A549 (cell line): ENCODE results near the gene CTNND2. TPM values are rescaled to one million over a fixed set of nuclear protein-coding genes. Genes with fewer than 3 reads are reported as not detected.

Experiments used
- ATAC-seq, 2 experiments: fragments of 200-7000 bp in 1 of 2; fragments of >200 bp in 1 of 2; cut with Nextera tagmentation in 1 of 2; cut with Tn5 transposase in 1 of 2; 3 replicates each; pipeline versions ENCODE4 v1.8.0 to v1.9.1; 2018 to 2020; ENCODE audit warnings: mild to moderate bottlenecking in 1 of 2, moderate library complexity in 1 of 2
- CTCF ChIA-PET: fragments of 300-600 bp; sonication (Branson Sonifier 250); formaldehyde crosslinking; extraction: SDS; loops from one replicate; lab custom pipeline; 2021; ENCODE audit warnings: antibody characterized with exemption, inconsistent platforms; lab: Yijun Ruan, JAX
- POLR2A ChIA-PET: fragments of 350-600 bp; formaldehyde crosslinking; extraction: SDS; loops from one replicate; lab custom pipeline; 2021; ENCODE audit warnings: antibody characterized with exemption, inconsistent platforms; lab: Yijun Ruan, JAX
- DNase-seq, 2 experiments: peaks; one replicate each; pipeline versions ENCODE4 v3.0.0 to v3.0.0-alpha.2; 2011 to 2016; ENCODE audit warnings: low read depth in 1 of 2, low spot score in 1 of 2
- FAIRE-seq: peaks from 2 replicates; lab custom pipeline; 2011; peaks lifted over from hg19 to GRCh38; lab: Jason Lieb, UNC
- H3K27ac ChIP-seq, 2 experiments: fragments of >200 bp; sonication (Bioruptor Twin); formaldehyde crosslinking; 3 replicates each; pipeline ENCODE4 v1.5.1; 2016 to 2017
- H3K4me1 ChIP-seq: fragments of >200 bp; sonication (Bioruptor Twin); formaldehyde crosslinking; 3 replicates; pipeline ENCODE4 v1.6.1; 2016
- H3K4me2 ChIP-seq: fragments of >200 bp; sonication (Bioruptor Twin); formaldehyde crosslinking; 3 replicates; pipeline ENCODE4 v1.6.1; 2016
- H3K4me3 ChIP-seq: fragments of >200 bp; sonication (Bioruptor Twin); formaldehyde crosslinking; 3 replicates; pipeline ENCODE4 v1.5.1; 2016
- H3K9me3 ChIP-seq: fragments of >200 bp; sonication (Bioruptor Twin); formaldehyde crosslinking; 3 replicates; pipeline ENCODE4 v1.6.1; 2016
- CEBPB ChIP-seq, 2 experiments: fragments of >200 bp in 1 of 2; sonication (Bioruptor Twin) in 1 of 2; formaldehyde crosslinking in 1 of 2; IDR thresholded peaks; 2 replicates each; pipeline ENCODE4 v1.6.1; 2012 to 2016
- CHD2 ChIP-seq: fragments of 150-350 bp; IDR thresholded peaks from 2 replicates; pipeline ENCODE4 v1.6.1; 2014; ENCODE audit warnings: low read length; ENCODE audit not compliant: partially characterized antibody
- CHD4 ChIP-seq: fragments of 200-600 bp; sonication (generic); IDR thresholded peaks from 2 replicates; pipeline ENCODE4 v1.6.1; 2016; ENCODE audit warnings: antibody characterized with exemption, mild to moderate bottlenecking, borderline replicate concordance
- E2F6 ChIP-seq: IDR thresholded peaks from 2 replicates; pipeline ENCODE4 v1.6.1; 2012; ENCODE audit warnings: low read depth, borderline replicate concordance
- EHF ChIP-seq: fragments of 250-450 bp; sonication (Bioruptor Pico); IDR thresholded peaks from 2 replicates; pipeline ENCODE4 v1.5.0; 2020; ENCODE audit warnings: mild to moderate bottlenecking
- EHMT2 ChIP-seq: fragments of 200-600 bp; sonication (generic); IDR thresholded peaks from 2 replicates; pipeline ENCODE4 v1.6.1; 2016; ENCODE audit warnings: antibody characterized with exemption, low read depth, mild to moderate bottlenecking, moderate library complexity
- ELK1 ChIP-seq: fragments of 150-350 bp; IDR thresholded peaks from 2 replicates; pipeline ENCODE4 v1.6.1; 2014; ENCODE audit warnings: low read depth, mild to moderate bottlenecking, low read length
- EP300 ChIP-seq, 2 experiments: fragments of >200 bp; sonication (Bioruptor Twin); formaldehyde crosslinking; IDR thresholded peaks; 2 replicates in 1 of 2; 3 replicates in 1 of 2; pipeline ENCODE4 v1.6.1; 2016 to 2017
- ESRRA ChIP-seq: fragments of 150-350 bp; IDR thresholded peaks from 2 replicates; pipeline ENCODE4 v1.6.1; 2014; ENCODE audit warnings: mild to moderate bottlenecking, low read length, borderline replicate concordance
- FOSB ChIP-seq: fragments of 250-450 bp; sonication (Bioruptor Pico); IDR thresholded peaks from 2 replicates; pipeline ENCODE4 v1.5.0; 2020; ENCODE audit warnings: mild to moderate bottlenecking, moderate library complexity
- FOSL2 ChIP-seq, 2 experiments: fragments of 450-650 bp in 1 of 2; fragments of >200 bp in 1 of 2; sonication (Bioruptor Twin) in 1 of 2; formaldehyde crosslinking; IDR thresholded peaks; 2 replicates each; pipeline versions ENCODE4 v1.5.0 to v1.6.1; 2016 to 2020; ENCODE audit warnings: mild to moderate bottlenecking in 1 of 2, moderate library complexity in 1 of 2
- FOXS1 ChIP-seq: fragments of 250-450 bp; sonication (Bioruptor Pico); IDR thresholded peaks from 2 replicates; pipeline ENCODE4 v1.5.0; 2020; ENCODE audit warnings: mild to moderate bottlenecking, moderate library complexity
- GATA3 ChIP-seq: IDR thresholded peaks from 2 replicates; pipeline ENCODE4 v1.6.1; 2012; ENCODE audit warnings: borderline replicate concordance
- HMGXB4 ChIP-seq: fragments of 250-450 bp; sonication (Bioruptor Pico); IDR thresholded peaks from 2 replicates; pipeline ENCODE4 v1.5.0; 2021; ENCODE audit warnings: mild to moderate bottlenecking, moderate library complexity, borderline replicate concordance
- KDM5A ChIP-seq: fragments of 200-600 bp; sonication (generic); IDR thresholded peaks from 2 replicates; pipeline ENCODE4 v1.6.1; 2016; ENCODE audit warnings: antibody characterized with exemption, mild to moderate bottlenecking
- MYC ChIP-seq: IDR thresholded peaks from 2 replicates; pipeline ENCODE4 v1.6.1; 2012; ENCODE audit warnings: mild to moderate bottlenecking, inconsistent platforms, low read length, improper control_type of control experiment, borderline replicate concordance
- NR3C1 ChIP-seq: fragments of >200 bp; sonication (Bioruptor Twin); formaldehyde crosslinking; IDR thresholded peaks from 3 replicates; pipeline ENCODE4 v1.6.1; 2017
- PBX3 ChIP-seq: IDR thresholded peaks from 2 replicates; pipeline ENCODE4 v1.6.1; 2012
- RCOR1 ChIP-seq: fragments of 150-350 bp; IDR thresholded peaks from 2 replicates; pipeline ENCODE4 v1.6.1; 2014; ENCODE audit warnings: antibody characterized with exemption, low read length, low read depth
- SMC3 ChIP-seq: fragments of >200 bp; sonication (Bioruptor Twin); formaldehyde crosslinking; IDR thresholded peaks from 3 replicates; pipeline ENCODE4 v1.6.1; 2018; ENCODE audit warnings: inconsistent platforms
- ZC3H11A ChIP-seq: fragments of 450-650 bp; IDR thresholded peaks from 2 replicates; pipeline ENCODE4 v1.6.1; 2014; ENCODE audit warnings: antibody characterized with exemption, mild to moderate bottlenecking
- ZFP36 ChIP-seq: fragments of 450-650 bp; IDR thresholded peaks from 2 replicates; pipeline ENCODE4 v1.6.1; 2014; ENCODE audit warnings: borderline replicate concordance; ENCODE audit not compliant: partially characterized antibody
- ZSCAN20 ChIP-seq: fragments of 250-450 bp; sonication (Bioruptor Pico); IDR thresholded peaks from 2 replicates; pipeline ENCODE4 v1.8.0; 2022; ENCODE audit warnings: mild to moderate bottlenecking, moderate library complexity
- WGBS: methylation state at CpG from one replicate; pipeline ENCODE4 v1.1.6; 2017; ENCODE audit errors: missing lambda C conversion rate; 5-methylcytosine and 5-hydroxymethylcytosine counted together
- polyA plus RNA-seq, 4 experiments: library from polyadenylated mRNA; depleted of rRNA in 3 of 4; stranded (reverse); fragments of >200 nt; fragmentation: RNase III in 1 of 4; extraction: RNeasy Plus Mini Kit Qiagen cat#74134 plus additional on column Dnase treatment in 1 of 4; gene quantifications; 2 replicates in 3 of 4; 3 replicates in 1 of 4; pipeline ENCODE4 v1.2.3, GENCODE V29; 2011 to 2017

Gene CTNND2
- polyA plus RNA-seq, 2 of the 4 experiments (the other 2 are of a cell fraction) = not detected

GRCh38 chr5:11012295-11012694 lies 892.0 kb downstream of the CTNND2 start:
- CTCF ChIA-PET = interaction anchor here (1.1 kb wide), 1 partner anchor 12 kb away, joined by 4 read pairs; no protein-coding TSS in a partner anchor
- no peak for FAIRE-seq

DNA sequence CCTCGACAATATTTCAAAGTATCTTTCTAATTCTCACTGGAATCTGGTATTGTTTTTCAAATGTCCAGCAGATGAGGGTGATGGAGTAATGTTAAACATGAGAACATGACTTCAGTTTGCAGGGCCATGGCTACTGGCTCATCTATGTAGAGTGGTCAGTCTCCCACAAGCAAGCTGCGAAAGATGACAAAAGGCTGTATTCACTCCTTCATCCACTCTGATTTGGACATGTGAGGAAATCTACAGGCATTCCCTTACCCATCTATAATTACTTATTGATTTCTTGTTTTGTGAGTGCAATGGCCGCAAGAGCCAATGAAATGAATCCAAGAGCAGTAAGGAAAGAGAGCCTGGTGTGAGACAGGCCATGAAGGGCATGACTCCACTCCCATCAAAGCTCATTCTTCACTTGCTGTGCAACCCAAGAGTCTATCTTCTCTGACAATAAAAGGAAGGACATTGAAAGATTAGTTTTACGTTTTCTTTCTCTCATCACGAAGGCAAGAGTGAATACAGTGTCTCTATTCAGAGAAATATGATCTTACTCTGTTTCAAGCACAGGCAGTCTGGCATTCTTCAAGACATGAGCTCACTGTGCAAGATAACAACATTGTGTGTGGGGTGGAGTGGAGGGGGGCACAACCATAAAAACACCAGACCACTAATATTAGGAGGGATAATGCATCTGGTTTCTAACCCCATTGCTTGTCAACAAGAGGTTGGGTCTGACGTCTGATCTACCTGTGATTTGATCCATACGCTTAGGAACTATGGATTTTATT lies 893.6 kb downstream of the CTNND2 start:
- TF ChIP-seq EP300 (IDR thresholded peaks at IDR 0.05) (no peak), EHF (CRISPR knock-in tag) (no peak), ZC3H11A (no peak)
- no peak for ATAC-seq
- H3K9me3 ChIP-seq = no peaks in the 10 kb centered on the region
- no peak overlapping the region for H3K27ac ChIP-seq
- 8% methylated on average over 7 of the region's 7 CpGs for WGBS
- no peak overlapping the region for H3K4me3 ChIP-seq
- no peak for FAIRE-seq
- CTCF ChIA-PET = interaction anchor here (1.0 to 1.2 kb wide), 3 partner anchors 9 to 322 kb away, joined by 3 read pairs; no protein-coding TSS in a partner anchor
- DNase-seq = no peak
- H3K4me1 ChIP-seq = no peaks in the 10 kb centered on the region
- POLR2A ChIA-PET = no interaction called here
- H3K4me2 ChIP-seq = no peak overlapping the region

More at GRCh38 chr5:11012295-11012694, 892.0 kb downstream of the CTNND2 start:
- Histone ChIP-seq H3K4me3 (no peak overlapping the region), H3K9me3 (no peaks in the 10 kb centered on the region), H3K27ac (no peak overlapping the region), H3K4me1 (no peaks in the 10 kb centered on the region), H3K4me2 (no peak overlapping the region)
- no peak for TF ChIP-seq PBX3
- TF ChIP-seq CEBPB (IDR thresholded peaks at IDR 0.05) = no peak
- TF ChIP-seq EHF (CRISPR knock-in tag) = no peak
- ATAC-seq = no peak
- DNase-seq = no peak
- POLR2A ChIA-PET = no interaction called here
- WGBS = 22% methylated on average over 7 of the region's 7 CpGs

- POLR2A ChIA-PET = no interaction called here
- CTCF ChIA-PET = interaction anchor here (0.6 to 1.2 kb wide), 5 partner anchors 8 to 514 kb away, joined by 3 to 4 read pairs (median 3); no protein-coding TSS in a partner anchor
- no peak for FAIRE-seq
Observed at GRCh38 chr5:11009576-11009975, 894.7 kb downstream of the CTNND2 start.

More at GRCh38 chr5:11009576-11009975, 894.7 kb downstream of the CTNND2 start:
- Histone ChIP-seq H3K4me2 (no peak overlapping the region), H3K27ac (no peak overlapping the region), H3K4me3 (no peak overlapping the region), H3K9me3 (no peaks in the 10 kb centered on the region), H3K4me1 (no peaks in the 10 kb centered on the region)
- 5% methylated on average over 3 of the region's 3 CpGs for WGBS
- TF ChIP-seq ZC3H11A (no peak), FOSB (no peak), MYC (no peak), ZFP36 (no peak), SMC3 (no peak), CHD2 (no peak), FOXS1 (CRISPR knock-in tag) (no peak), RCOR1 (no peak), ZSCAN20 (CRISPR knock-in tag) (no peak), KDM5A (no peak), GATA3 (no peak), EHMT2 (no peak), FOSL2 (IDR thresholded peaks at IDR 0.05) (no peak), FOSL2 (CRISPR knock-in tag; IDR thresholded peaks at IDR 0.05) (no peak), NR3C1 (no peak), ESRRA (no peak), ELK1 (no peak), E2F6 (no peak), HMGXB4 (CRISPR knock-in tag) (no peak), CHD4 (no peak)
- no peak for ATAC-seq
- DNase-seq = no peak
